T-helper 22 cell (primary cell): ENCODE results near the gene UGGT2.
"Not testable (repeated sequence)": the region's sequence is repeated elsewhere in the genome, so short reads cannot be mapped to it uniquely, and the experiment has no call there.

Experiments used
- DNase-seq: peaks from one replicate; pipeline ENCODE4 v3.0.0-alpha.2; 2020; ENCODE audit warnings: low read depth

UGGT2 gene

GRCh38 chr13:95893861-95894260 is 159.3 kb downstream of the UGGT2 start:
- DNase-seq: no peak

- no peak for DNase-seq
Observed at GRCh38 chr13:95882121-95882520, 171.1 kb downstream of the UGGT2 start.

- no peak for DNase-seq
Observed at GRCh38 chr13:95880331-95880730, 172.9 kb downstream of the UGGT2 start.

GRCh38 chr13:95874286-95874685 is 178.9 kb downstream of the UGGT2 start:
- DNase-seq: no peak

GRCh38 chr13:95870421-95870820 is 182.8 kb downstream of the UGGT2 start:
- DNase-seq: no peak

- DNase-seq: no peak
Observed at GRCh38 chr13:95865080-95865615, 188.1 kb downstream of the UGGT2 start.

- DNase-seq: no peak
Observed at GRCh38 chr13:95862408-95862807, 190.8 kb downstream of the UGGT2 start.

GRCh38 chr13:95861296-95861695 is 191.9 kb downstream of the UGGT2 start:
- DNase-seq: no peak

- no peak for DNase-seq
Observed at GRCh38 chr13:95858286-95859075, 194.7 kb downstream of the UGGT2 start.

GRCh38 chr13:95845656-95846055 is 207.5 kb downstream of the UGGT2 start:
- not testable (repeated sequence) for DNase-seq

GRCh38 chr13:95842898-95843297 is 210.3 kb downstream of the UGGT2 start:
- DNase-seq: no peak

GRCh38 chr13:95841894-95842293 is 211.3 kb downstream of the UGGT2 start:
- no peak for DNase-seq

GRCh38 chr13:95834134-95834765 is 219.0 kb downstream of the UGGT2 start:
- DNase-seq: peak; percentile 6

GRCh38 chr13:95833719-95834118 is 219.5 kb downstream of the UGGT2 start:
- no peak for DNase-seq

GRCh38 chr13:95833126-95833525 is 220.1 kb downstream of the UGGT2 start:
- no peak for DNase-seq

GRCh38 chr13:95822303-95822702 is 230.9 kb downstream of the UGGT2 start:
- DNase-seq: no peak

- no peak for DNase-seq
Observed at GRCh38 chr13:95814495-95814894, 238.7 kb downstream of the UGGT2 start.

GRCh38 chr13:95813139-95813538 is 240.1 kb downstream of the UGGT2 start:
- no peak for DNase-seq

GRCh38 chr13:95809429-95809828 is 243.8 kb downstream of the UGGT2 start:
- no peak for DNase-seq

GRCh38 chr13:95805921-95806320 is 247.3 kb downstream of the UGGT2 start:
- no peak for DNase-seq

- DNase-seq: no peak
Observed at GRCh38 chr13:95801825-95802224, 251.4 kb downstream of the UGGT2 start.

GRCh38 chr13:95800436-95800835 is 252.8 kb downstream of the UGGT2 start:
- no peak for DNase-seq

- no peak for DNase-seq
Observed at GRCh38 chr13:95797016-95797415, 256.2 kb downstream of the UGGT2 start.
